ENCODE results near the gene MESP2.
A peak's percentile ranks its signal among the peaks of the same experiment; 100 is the strongest.

MESP2 gene

GRCh38 chr15:89790661-89791060 is 14.5 kb downstream of the MESP2 start:
- H3K4me3 ChIP-seq (replicated peaks; ENCODE audit: low read depth, low read length), result no peak overlapping the region
- DNase-seq (ENCODE audit: low read depth), result no peak
- TF ChIP-seq CTCF (IDR thresholded peaks at IDR 0.05; ENCODE audit: low read length, missing control alignments), result no peak

- TF ChIP-seq CTCF (IDR thresholded peaks at IDR 0.05; ENCODE audit: low read length, missing control alignments), result no peak
- no peak overlapping the region for H3K4me3 ChIP-seq (replicated peaks; ENCODE audit: low read depth, low read length)
Observed at GRCh38 chr15:89792106-89792805, 16.1 kb downstream of the MESP2 start.

DNA sequence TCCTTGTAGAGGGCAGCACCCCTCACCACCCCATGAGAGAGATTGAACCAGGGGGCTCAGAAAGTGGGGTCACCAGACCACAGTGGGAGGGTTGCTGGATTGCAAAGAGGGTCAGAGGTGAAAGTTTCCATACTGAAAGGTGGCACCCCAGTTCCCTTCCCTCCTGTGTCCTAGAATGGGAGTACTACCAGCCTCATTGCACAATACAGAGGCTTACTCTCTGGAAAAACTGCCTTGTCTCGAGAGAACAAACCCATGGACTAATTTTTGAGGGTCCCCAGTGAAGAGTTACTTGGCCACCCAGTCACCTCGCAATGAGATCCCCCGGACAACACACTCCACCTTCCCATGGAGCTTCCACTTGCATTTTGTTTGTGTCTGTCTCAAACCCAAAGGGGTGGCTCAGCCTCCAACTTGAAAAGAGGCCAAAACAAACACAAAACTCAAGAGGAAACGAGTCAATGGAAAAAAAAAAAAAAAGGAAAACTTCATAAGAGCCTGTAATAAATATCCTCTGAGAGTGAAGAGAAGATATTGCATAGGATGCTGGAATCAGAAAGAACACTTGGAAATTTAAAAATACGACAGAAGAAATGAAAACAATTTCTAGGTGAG is 18.6 kb downstream of the MESP2 start:
- H3K4me3 ChIP-seq (replicated peaks; ENCODE audit: low read depth, low read length), result no peak overlapping the region
- TF ChIP-seq CTCF (IDR thresholded peaks at IDR 0.05; ENCODE audit: low read length, missing control alignments), result no peak
- peak; percentile 87 for DNase-seq (ENCODE audit: low read depth)

More at GRCh38 chr15:89792106-89792805, 16.1 kb downstream of the MESP2 start:
- DNase-seq (ENCODE audit: low read depth), result no peak

- TF ChIP-seq CTCF (IDR thresholded peaks at IDR 0.05; ENCODE audit: low read length, missing control alignments), result no peak
Observed at GRCh38 chr15:89795996-89796395, 19.9 kb downstream of the MESP2 start.

DNA sequence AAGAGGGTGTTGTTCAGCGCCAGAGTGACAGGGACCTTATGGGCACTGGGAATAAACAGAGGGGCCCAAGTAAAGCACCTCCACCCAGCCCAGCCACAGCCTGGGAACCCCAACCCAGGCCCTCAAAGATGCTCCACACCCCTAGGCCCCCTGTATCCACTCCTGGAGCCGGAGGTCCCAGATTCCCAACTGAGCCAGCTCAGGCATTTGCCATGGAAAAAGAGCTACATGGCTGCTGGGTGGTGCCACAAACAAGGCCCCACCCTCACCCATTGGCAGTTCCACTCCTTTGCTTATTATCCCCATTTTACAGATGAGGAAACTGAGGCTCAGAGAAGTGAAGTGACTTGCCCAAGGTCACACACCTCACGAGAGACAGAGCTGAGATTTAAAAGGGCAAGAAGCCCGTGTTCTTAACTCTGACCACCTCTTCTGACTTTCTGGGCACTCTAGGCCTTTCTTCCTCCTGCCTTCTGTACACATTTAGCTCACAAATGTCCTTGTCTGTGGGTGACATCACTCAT is 21.6 kb downstream of the MESP2 start:
- H3K4me3 ChIP-seq (replicated peaks; ENCODE audit: low read depth, low read length), result no peak overlapping the region
- DNase-seq (ENCODE audit: low read depth), result no peak
- no peak for TF ChIP-seq CTCF (IDR thresholded peaks at IDR 0.05; ENCODE audit: low read length, missing control alignments)

More at GRCh38 chr15:89795996-89796395, 19.9 kb downstream of the MESP2 start:
- DNase-seq (ENCODE audit: low read depth), result no peak
- no peak overlapping the region for H3K4me3 ChIP-seq (replicated peaks; ENCODE audit: low read depth, low read length)

DNA sequence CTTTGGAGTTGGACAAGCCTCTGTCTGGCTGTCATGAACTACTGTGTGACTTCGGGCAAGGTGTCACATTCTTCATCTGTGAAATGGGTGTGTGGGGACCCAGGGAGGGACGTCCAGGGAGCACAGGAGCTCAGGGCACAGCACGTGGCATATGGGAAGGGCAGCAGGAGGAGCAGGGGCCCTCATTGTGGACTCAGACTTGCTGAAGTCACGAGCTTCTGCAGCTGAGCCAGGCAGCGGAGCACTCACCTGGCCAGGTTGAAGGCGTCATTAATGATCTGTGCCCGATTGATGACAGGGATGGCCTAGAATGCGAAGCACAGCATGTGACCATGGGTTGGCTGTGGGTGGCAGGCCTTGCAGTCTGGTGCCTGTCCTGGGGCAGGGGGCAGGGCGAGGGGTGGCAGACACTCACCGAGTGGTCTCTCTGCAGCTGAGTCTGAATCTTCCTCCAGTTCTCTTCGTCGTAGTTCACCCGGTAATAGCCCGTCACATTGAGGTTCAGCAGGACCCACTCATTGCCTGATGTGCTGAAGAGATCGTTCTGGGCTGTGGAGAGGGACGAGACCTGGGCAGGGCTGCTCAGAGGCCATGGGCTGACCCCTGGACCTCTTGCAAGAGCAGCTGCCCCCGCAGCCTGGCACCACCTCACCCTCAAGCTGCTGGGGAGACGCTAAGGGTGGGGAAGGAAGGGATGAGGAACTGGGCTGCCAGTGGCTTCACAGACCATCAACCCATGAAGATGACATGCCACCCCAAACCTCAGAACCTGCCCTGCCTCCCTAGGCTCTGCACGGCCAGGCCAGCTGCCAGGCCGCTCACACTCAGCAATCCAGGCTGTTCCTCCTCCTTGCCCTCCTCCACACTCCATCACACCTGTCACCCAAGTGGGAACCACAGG is 23.1 kb downstream of the MESP2 start:
- DNase-seq (ENCODE audit: low read depth), result no peak
- TF ChIP-seq CTCF (IDR thresholded peaks at IDR 0.05; ENCODE audit: low read length, missing control alignments), result no peak
- no peak overlapping the region for H3K4me3 ChIP-seq (replicated peaks; ENCODE audit: low read depth, low read length)

All from fibroblast of pulmonary artery (primary cell).